Suppressor macrophage treated with lipopolysaccharide for 4 hours (primary cell): ENCODE data around the gene MEG3.

ENCODE experiments used
- DNase-seq: peaks from one replicate; pipeline ENCODE4 v3.0.0-alpha.2; 2020

MEG3 gene

GRCh38 chr14:100825713-100826331, at the start of gene MEG3:
TSS of gene MEG3 (plus strand) at chr14:100826118.
- no peak for DNase-seq

GRCh38 chr14:100776681-100777365, 49.1 kb upstream of the MEG3 start:
- DNase-seq, result no peak

GRCh38 chr14:100777366-100777817, 48.5 kb upstream of the MEG3 start:
- no peak for DNase-seq

GRCh38 chr14:100777818-100778525, 47.9 kb upstream of the MEG3 start:
- DNase-seq, result no peak

GRCh38 chr14:100778526-100778882, 47.4 kb upstream of the MEG3 start:
- no peak for DNase-seq

- DNase-seq, result no peak
These were observed 46.8 kb upstream of the MEG3 start for GRCh38 chr14:100778951-100779690.

GRCh38 chr14:100779691-100780080, 46.2 kb upstream of the MEG3 start:
- no peak for DNase-seq

- no peak for DNase-seq
These were observed 45.7 kb upstream of the MEG3 start for GRCh38 chr14:100780246-100780645.

- no peak for DNase-seq
These were observed 45.1 kb upstream of the MEG3 start for GRCh38 chr14:100780646-100781355.

GRCh38 chr14:100781952-100782351, 44.0 kb upstream of the MEG3 start:
- no peak for DNase-seq

- DNase-seq, result no peak
These were observed 43.2 kb upstream of the MEG3 start for GRCh38 chr14:100782516-100783320.

- no peak for DNase-seq
These were observed 42.1 kb upstream of the MEG3 start for GRCh38 chr14:100783630-100784370.

GRCh38 chr14:100784523-100785337, 41.2 kb upstream of the MEG3 start:
- no peak for DNase-seq

- no peak for DNase-seq
These were observed 40.6 kb upstream of the MEG3 start for GRCh38 chr14:100785338-100785615.

GRCh38 chr14:100785626-100786025, 40.3 kb upstream of the MEG3 start:
- no peak for DNase-seq

- no peak for DNase-seq
These were observed 39.8 kb upstream of the MEG3 start for GRCh38 chr14:100786131-100786530.

GRCh38 chr14:100786576-100787219, 39.2 kb upstream of the MEG3 start:
- no peak for DNase-seq

- no peak for DNase-seq
These were observed 38.3 kb upstream of the MEG3 start for GRCh38 chr14:100787659-100788058.

- DNase-seq, result no peak
These were observed 37.4 kb upstream of the MEG3 start for GRCh38 chr14:100788517-100788916.

GRCh38 chr14:100788942-100789341, 37.0 kb upstream of the MEG3 start:
- DNase-seq, result no peak
